K562 (cell line): ENCODE data around the gene CREB3L2. TPM values are rescaled to one million over a fixed set of nuclear protein-coding genes. Genes with fewer than 3 reads are reported as not detected.
A peak's percentile ranks its signal among the peaks of the same experiment; 100 is the strongest.

Source experiments
- ARID1B ChIP-seq: fragments of 450-650 bp; IDR thresholded peaks from 2 replicates; pipeline ENCODE4 v1.6.1; 2016; ENCODE audit warnings: antibody characterized with exemption, mild to moderate bottlenecking, inconsistent platforms
- BDP1 ChIP-seq: IDR thresholded peaks from 3 replicates; pipeline ENCODE4 v1.6.1; 2011; ENCODE audit not compliant: insufficient read length, insufficient read depth
- BRF1 ChIP-seq: IDR thresholded peaks from 3 replicates; pipeline ENCODE4 v1.6.1; 2011; ENCODE audit warnings: borderline replicate concordance, mild to moderate bottlenecking; ENCODE audit not compliant: insufficient read length; ENCODE audit errors: extremely low read depth
- CBFA2T3 ChIP-seq: fragments of 450-650 bp; IDR thresholded peaks from 2 replicates; pipeline ENCODE4 v1.6.1; 2017
- CXXC5 ChIP-seq: fragments of 250-450 bp; sonication (Bioruptor Pico); IDR thresholded peaks from 2 replicates; pipeline ENCODE4 v1.8.0; 2022; ENCODE audit warnings: inconsistent platforms, mild to moderate bottlenecking, moderate library complexity
- DIDO1 ChIP-seq: fragments of 450-650 bp; IDR thresholded peaks from 2 replicates; pipeline ENCODE4 v1.6.1; 2016; ENCODE audit warnings: low read depth, missing biosample characterization, missing genetic modification characterization
- ELF4 ChIP-seq: fragments of 450-650 bp; formaldehyde crosslinking; IDR thresholded peaks from 2 replicates; pipeline ENCODE4 v1.4.0; 2022; ENCODE audit warnings: missing genetic modification characterization
- ETS1 ChIP-seq: conservative IDR thresholded peaks from 2 replicates; pipeline ENCODE4 v1.6.1; 2011; ENCODE audit warnings: low read depth, mild to moderate bottlenecking, low read length; ENCODE audit not compliant: control insufficient read depth
- FOSL1 ChIP-seq: fragments of 200-800 bp; sonication (Bioruptor generic); conservative IDR thresholded peaks from 2 replicates; pipeline ENCODE4 v1.6.1; 2016; ENCODE audit warnings: missing genetic modification characterization, missing compliant biosample characterization
- HEY1 ChIP-seq: fragments of 250-450 bp; sonication (Bioruptor Pico); IDR thresholded peaks from 2 replicates; pipeline ENCODE4 v1.5.0; 2020; ENCODE audit warnings: mild to moderate bottlenecking, moderate library complexity, borderline replicate concordance
- HSF4 ChIP-seq: fragments of 250-450 bp; sonication (Bioruptor Pico); IDR thresholded peaks from 2 replicates; pipeline ENCODE4 v2.1.2; 2022; ENCODE audit warnings: mild to moderate bottlenecking, moderate library complexity, borderline replicate concordance
- KLF16 ChIP-seq: IDR thresholded peaks from 2 replicates; pipeline ENCODE4 v1.6.1; 2016; ENCODE audit warnings: antibody characterized with exemption
- MBD2 ChIP-seq: sonication (generic); IDR thresholded peaks from 2 replicates; pipeline ENCODE4 v1.6.1; 2016; ENCODE audit warnings: low read depth, borderline replicate concordance
- MEIS2 ChIP-seq: fragments of 450-650 bp; IDR thresholded peaks from 2 replicates; pipeline ENCODE4 v1.6.1; 2014; ENCODE audit warnings: mild to moderate bottlenecking; ENCODE audit not compliant: partially characterized antibody
- MNT ChIP-seq, 2 experiments: fragments of 450-650 bp; conservative IDR thresholded peaks; 2 replicates each; pipeline ENCODE4 v1.6.1; 2017; ENCODE audit warnings: mild to moderate bottlenecking in 2 of 2, moderate library complexity in 2 of 2
- NFIC ChIP-seq: fragments of 450-650 bp; IDR thresholded peaks from 2 replicates; pipeline ENCODE4 v1.6.1; 2017; ENCODE audit warnings: mild to moderate bottlenecking, inconsistent platforms
- PML ChIP-seq: IDR thresholded peaks from 2 replicates; pipeline ENCODE4 v1.6.1; 2012; ENCODE audit warnings: low read length, inconsistent platforms
- POLR3A ChIP-seq: IDR thresholded peaks from 2 replicates; pipeline ENCODE4 v1.6.1; 2011; ENCODE audit warnings: borderline replicate concordance, mild to moderate bottlenecking, moderate library complexity; ENCODE audit not compliant: insufficient read length, insufficient read depth; ENCODE audit errors: extremely low read depth
- SRSF1 ChIP-seq: fragments of 200-400 bp; formaldehyde crosslinking; IDR thresholded peaks from 2 replicates; pipeline ENCODE4 v1.6.1; 2017; ENCODE audit warnings: mild to moderate bottlenecking, low read depth, low read length, moderate library complexity
- STAG1 ChIP-seq: sonication (generic); formaldehyde crosslinking; IDR thresholded peaks from 2 replicates; pipeline ENCODE4 v1.5.0; 2020; ENCODE audit warnings: missing genetic modification reagents, borderline replicate concordance
- ZKSCAN3 ChIP-seq: fragments of 250-450 bp; sonication (Bioruptor Pico); IDR thresholded peaks from 2 replicates; pipeline ENCODE4 v1.4.0; 2020
- ZNF134 ChIP-seq: fragments of 250-450 bp; sonication (Bioruptor Pico); conservative IDR thresholded peaks from 2 replicates; pipeline ENCODE4 v1.4.0; 2020
- ZNF384 ChIP-seq: IDR thresholded peaks from 2 replicates; pipeline ENCODE4 v1.6.1; 2012; ENCODE audit warnings: low read depth, low read length, improper control_type of control experiment
- ZNF518B ChIP-seq: fragments of 250-450 bp; sonication (Bioruptor Pico); IDR thresholded peaks from 2 replicates; pipeline ENCODE4 v1.5.0; 2021; ENCODE audit warnings: mild to moderate bottlenecking, moderate library complexity
- ZNF785 ChIP-seq: fragments of 250-450 bp; sonication (Bioruptor Pico); IDR thresholded peaks from 2 replicates; pipeline ENCODE4 v1.4.0; 2020; ENCODE audit warnings: mild to moderate bottlenecking
- polyA plus RNA-seq, 8 experiments: library from polyadenylated mRNA; depleted of rRNA in 4 of 8; stranded (reverse) in 5 of 8; unstranded in 3 of 8; fragments of >200 nt; fragmentation: Nextera tagmentation in 2 of 8; fragmentation: Illumina TruSeq in 1 of 8; extraction: Ambion mirVana in 2 of 8; extraction: Trizol in 1 of 8; gene quantifications; 2 replicates each; pipeline versions ENCODE4 v1.2.1 to v1.2.3, GENCODE V29; 2011 to 2014; ENCODE audit warnings: inconsistent platforms in 1 of 8, missing spikeins in 1 of 8
- total RNA-seq, 7 experiments: library from RNA; depleted of rRNA in 6 of 7; stranded (reverse); fragments of >200 nt in 6 of 7; fragmentation: Illumina TruSeq in 2 of 7; extraction: Trizol in 2 of 7; gene quantifications; 2 replicates each; pipeline versions ENCODE4 v1.2.1 to v1.2.3, GENCODE V29; 2011 to 2021; ENCODE audit warnings: low replicate concordance in 1 of 7

CREB3L2 gene
- total and polyA plus RNA-seq, 9 of the 15 experiments (the other 6 are each of a cell fraction or from before 2014, with no cell fraction given): 7.1 to 45.6 (median 15.8) TPM

- TF ChIP-seq ETS1: no peak
- TF ChIP-seq FOSL1 (tag): peak; percentile 93
- TF ChIP-seq MBD2: peak; percentile 88
- peak; percentile 84 for TF ChIP-seq MEIS2
- TF ChIP-seq MNT (conservative IDR thresholded peaks at IDR 0.05): peak in 1 of 2 experiments; percentile 67; a peak in 2 of 4 replicates
- TF ChIP-seq HSF4 (CRISPR knock-in tag): no peak
- no peak for TF ChIP-seq ZNF785 (CRISPR knock-in tag)
- no peak for TF ChIP-seq SRSF1
- peak; percentile 92 for TF ChIP-seq CXXC5 (CRISPR knock-in tag)
- TF ChIP-seq BDP1: no peak
- TF ChIP-seq CBFA2T3: peak; percentile 99
- no peak for TF ChIP-seq ZNF134 (CRISPR knock-in tag)
- TF ChIP-seq PML: peak; percentile 98
- no peak for TF ChIP-seq STAG1 (CRISPR knock-in tag)
- peak; percentile 94 for TF ChIP-seq NFIC
- TF ChIP-seq HEY1 (CRISPR knock-in tag): peak; percentile 87; the same call in 1 of the 2 replicates
- no peak for TF ChIP-seq DIDO1 (tag)
- no peak for TF ChIP-seq POLR3A
- TF ChIP-seq ARID1B: peak; percentile 100
- no peak for TF ChIP-seq ZNF518B (CRISPR knock-in tag)
- peak; percentile 90 for TF ChIP-seq ELF4 (CRISPR knock-in tag)
- no peak for TF ChIP-seq BRF1
- TF ChIP-seq KLF16: peak; percentile 96
- no peak for TF ChIP-seq ZKSCAN3
- TF ChIP-seq ZNF384: no peak
These were observed 38.9 kb downstream of the CREB3L2 start (continued) for GRCh38 chr7:137962875-137963507.
